SK-N-SH treated with all-trans-retinoic acid at 6 μM for 48 hours (cell line): ENCODE results near the gene IGF1R.

Experiments used
- ATAC-seq: fragments of 200-7000 bp; cut with Tn5 transposase; 3 replicates; pipeline ENCODE4 v1.9.1; 2020; ENCODE audit warnings: mild to moderate bottlenecking, moderate library complexity
- ARNTL ChIP-seq: fragments of 450-650 bp; formaldehyde crosslinking; IDR thresholded peaks from 2 replicates; pipeline ENCODE4 v1.5.0; 2020; ENCODE audit warnings: low read depth, mild to moderate bottlenecking, moderate library complexity, borderline replicate concordance
- BACH2 ChIP-seq: fragments of 250-450 bp; sonication (Bioruptor Pico); IDR thresholded peaks from 2 replicates; pipeline ENCODE4 v1.9.0; 2021; ENCODE audit warnings: mild to moderate bottlenecking, borderline replicate concordance
- CREB5 ChIP-seq: fragments of 250-450 bp; sonication (Bioruptor Pico); IDR thresholded peaks from 2 replicates; pipeline ENCODE4 v1.5.1; 2020; ENCODE audit warnings: low read depth, mild to moderate bottlenecking, moderate library complexity
- CSDC2 ChIP-seq: fragments of 250-450 bp; sonication (Bioruptor Pico); IDR thresholded peaks from 2 replicates; pipeline ENCODE4 v1.5.0; 2020; ENCODE audit warnings: mild to moderate bottlenecking, moderate library complexity
- CSRNP3 ChIP-seq: fragments of 250-450 bp; sonication (Bioruptor Pico); IDR thresholded peaks from 2 replicates; pipeline ENCODE4 v1.5.1; 2021; ENCODE audit warnings: mild to moderate bottlenecking, moderate library complexity
- ESRRG ChIP-seq: fragments of 250-450 bp; sonication (Bioruptor Pico); IDR thresholded peaks from 2 replicates; pipeline ENCODE4 v1.6.1; 2021; ENCODE audit warnings: mild to moderate bottlenecking
- ISL1 ChIP-seq: fragments of 250-450 bp; sonication (Bioruptor Pico); IDR thresholded peaks from 2 replicates; pipeline ENCODE4 v2.1.2; 2022; ENCODE audit warnings: mild to moderate bottlenecking, moderate library complexity
- OSR1 ChIP-seq: fragments of 250-450 bp; sonication (Bioruptor Pico); IDR thresholded peaks from 2 replicates; pipeline ENCODE4 v1.8.0; 2022; ENCODE audit warnings: moderate library complexity, mild to moderate bottlenecking, inconsistent platforms
- PATZ1 ChIP-seq: fragments of 250-450 bp; sonication (Bioruptor Pico); IDR thresholded peaks from 2 replicates; pipeline ENCODE4 v1.8.0; 2020; ENCODE audit warnings: mild to moderate bottlenecking, moderate library complexity, borderline replicate concordance
- POU6F1 ChIP-seq: fragments of 250-450 bp; sonication (Bioruptor Pico); IDR thresholded peaks from 2 replicates; pipeline ENCODE4 v1.8.0; 2021; ENCODE audit warnings: low read depth, mild to moderate bottlenecking, moderate library complexity, borderline replicate concordance
- PPARA ChIP-seq: fragments of 250-450 bp; sonication (Bioruptor Pico); IDR thresholded peaks from 2 replicates; pipeline ENCODE4 v1.5.0; 2020; ENCODE audit warnings: mild to moderate bottlenecking, borderline replicate concordance
- RARB ChIP-seq: fragments of 250-450 bp; sonication (Bioruptor Pico); IDR thresholded peaks from 2 replicates; pipeline ENCODE4 v1.8.0; 2021; ENCODE audit warnings: mild to moderate bottlenecking, moderate library complexity
- SNAI2 ChIP-seq: fragments of 250-450 bp; sonication (Bioruptor Pico); IDR thresholded peaks from 2 replicates; pipeline ENCODE4 v1.5.0; 2020; ENCODE audit warnings: mild to moderate bottlenecking, moderate library complexity
- TCF4 ChIP-seq: fragments of 250-450 bp; sonication (Bioruptor Pico); IDR thresholded peaks from 2 replicates; pipeline ENCODE4 v1.8.0; 2021; ENCODE audit warnings: mild to moderate bottlenecking, moderate library complexity, borderline replicate concordance
- TSHZ2 ChIP-seq: fragments of 250-450 bp; sonication (Bioruptor Pico); IDR thresholded peaks from 2 replicates; pipeline ENCODE4 v1.5.0; 2020; ENCODE audit warnings: mild to moderate bottlenecking, moderate library complexity
- ZC3H10 ChIP-seq: fragments of 250-450 bp; sonication (Bioruptor Pico); IDR thresholded peaks from 2 replicates; pipeline ENCODE4 v1.5.1; 2021; ENCODE audit warnings: mild to moderate bottlenecking, moderate library complexity
- ZFP3 ChIP-seq: fragments of 250-450 bp; sonication (Bioruptor Pico); IDR thresholded peaks from 2 replicates; pipeline ENCODE4 v1.5.0; 2020; ENCODE audit warnings: mild to moderate bottlenecking, moderate library complexity
- ZFP30 ChIP-seq: fragments of 450-650 bp; formaldehyde crosslinking; IDR thresholded peaks from 2 replicates; pipeline ENCODE4 v1.5.0; 2022; ENCODE audit warnings: mild to moderate bottlenecking, moderate library complexity
- ZNF70 ChIP-seq: fragments of 450-650 bp; formaldehyde crosslinking; IDR thresholded peaks from 2 replicates; pipeline ENCODE4 v1.5.0; 2020; ENCODE audit warnings: mild to moderate bottlenecking, moderate library complexity
- ZNF8 ChIP-seq: fragments of 450-650 bp; formaldehyde crosslinking; IDR thresholded peaks from 2 replicates; pipeline ENCODE4 v1.5.0; 2020; ENCODE audit warnings: mild to moderate bottlenecking, moderate library complexity

Gene IGF1R

GRCh38 chr15:98684995-98685525 lies 36.7 kb downstream of the IGF1R start:
- ATAC-seq: no peak

GRCh38 chr15:98686983-98687382 lies 38.6 kb downstream of the IGF1R start:
- no peak for TF ChIP-seq BACH2 (CRISPR knock-in tag)
- TF ChIP-seq ARNTL (CRISPR knock-in tag): no peak
- TF ChIP-seq, all 23 proteins: peak for 0
- ATAC-seq: no peak

More at GRCh38 chr15:98684995-98685525, 36.7 kb downstream of the IGF1R start:
- no peak for TF ChIP-seq CSRNP3 (CRISPR knock-in tag)
- TF ChIP-seq ZFP3: no peak
- no peak for TF ChIP-seq ARNTL (CRISPR knock-in tag)
- no peak for TF ChIP-seq POU6F1
- TF ChIP-seq OSR1 (CRISPR knock-in tag): no peak
- TF ChIP-seq ZNF8 (CRISPR knock-in tag): no peak
- no peak for TF ChIP-seq ISL1
- TF ChIP-seq ZFP30 (CRISPR knock-in tag): no peak
- no peak for TF ChIP-seq ZC3H10 (CRISPR knock-in tag)
- no peak for TF ChIP-seq TSHZ2
- TF ChIP-seq, all 23 proteins: peak for 0

GRCh38 chr15:98689431-98689861 lies 41.1 kb downstream of the IGF1R start:
- TF ChIP-seq CSRNP3 (CRISPR knock-in tag): no peak
- no peak for TF ChIP-seq OSR1 (CRISPR knock-in tag)
- no peak for TF ChIP-seq ZC3H10 (CRISPR knock-in tag)
- TF ChIP-seq PATZ1 (CRISPR knock-in tag): peak; percentile 10; the same call in 1 of the 2 replicates
- no peak for TF ChIP-seq ZNF70 (CRISPR knock-in tag)
- peak; percentile 61 for TF ChIP-seq ISL1
- TF ChIP-seq, all 23 proteins: peak for 2
- ATAC-seq: peak; percentile 80

- no peak for TF ChIP-seq TCF4 (CRISPR knock-in tag)
- TF ChIP-seq ESRRG (CRISPR knock-in tag): no peak
- TF ChIP-seq ZC3H10 (CRISPR knock-in tag): no peak
- no peak for TF ChIP-seq RARB (CRISPR knock-in tag)
- no peak for TF ChIP-seq ZFP30 (CRISPR knock-in tag)
- no peak for TF ChIP-seq SNAI2 (CRISPR knock-in tag)
- TF ChIP-seq OSR1 (CRISPR knock-in tag): no peak
- no peak for TF ChIP-seq CREB5
- TF ChIP-seq PPARA (CRISPR knock-in tag): no peak
- no peak for TF ChIP-seq CSDC2 (CRISPR knock-in tag)
- no peak for TF ChIP-seq POU6F1
- TF ChIP-seq, all 23 proteins: peak for 0
- no peak for ATAC-seq
Observed at GRCh38 chr15:98690272-98690950, 42.1 kb downstream of the IGF1R start.
